ENCODE results near the gene USP37.
A peak's percentile ranks its signal among the peaks of the same experiment; 100 is the strongest.
"Not testable (repeated sequence)": the region's sequence is repeated elsewhere in the genome, so short reads cannot be mapped to it uniquely, and the experiment has no call there.

Gene USP37

DNA sequence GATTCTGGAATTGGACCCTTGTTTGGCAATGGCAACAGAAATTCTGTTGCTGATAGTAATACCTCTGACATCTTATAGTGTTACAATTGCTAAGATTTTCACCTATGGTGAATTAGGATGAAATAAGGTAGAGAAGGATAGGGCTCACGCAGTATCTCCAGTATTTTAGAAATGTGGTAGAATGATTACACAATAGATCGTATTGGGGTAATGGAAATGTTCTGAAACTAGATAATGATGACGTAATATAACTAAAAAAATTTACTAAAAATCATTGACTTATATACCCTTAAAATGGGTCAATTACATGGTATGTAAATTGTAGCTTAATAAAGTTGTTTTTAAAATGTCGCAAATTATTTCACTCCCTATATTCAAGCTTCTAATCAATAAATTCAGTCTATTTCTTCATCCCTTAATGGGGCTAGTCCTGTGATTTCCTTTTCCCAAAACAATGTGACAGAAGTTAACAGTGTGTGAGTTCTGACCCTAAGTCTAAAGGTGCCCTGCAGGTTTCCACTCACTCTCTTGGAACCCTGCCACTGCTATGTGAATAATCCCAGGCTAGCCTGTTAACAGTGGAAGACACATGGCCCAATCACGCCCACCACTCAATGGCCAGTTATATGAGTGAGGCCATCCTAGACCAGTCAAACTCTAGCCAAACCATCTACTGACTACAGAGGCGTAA lies 31.2 kb downstream of the USP37 start:
- ChIA-PET POLR2A (no interaction called here), CTCF (interaction anchor here (1.3 kb wide), 2 partner anchors 10 to 41 kb away, joined by 3 read pairs; no protein-coding TSS in a partner anchor)
- no peak for DNase-seq (ENCODE audit: extremely low spot score)
- TF ChIP-seq, protein P1, sequence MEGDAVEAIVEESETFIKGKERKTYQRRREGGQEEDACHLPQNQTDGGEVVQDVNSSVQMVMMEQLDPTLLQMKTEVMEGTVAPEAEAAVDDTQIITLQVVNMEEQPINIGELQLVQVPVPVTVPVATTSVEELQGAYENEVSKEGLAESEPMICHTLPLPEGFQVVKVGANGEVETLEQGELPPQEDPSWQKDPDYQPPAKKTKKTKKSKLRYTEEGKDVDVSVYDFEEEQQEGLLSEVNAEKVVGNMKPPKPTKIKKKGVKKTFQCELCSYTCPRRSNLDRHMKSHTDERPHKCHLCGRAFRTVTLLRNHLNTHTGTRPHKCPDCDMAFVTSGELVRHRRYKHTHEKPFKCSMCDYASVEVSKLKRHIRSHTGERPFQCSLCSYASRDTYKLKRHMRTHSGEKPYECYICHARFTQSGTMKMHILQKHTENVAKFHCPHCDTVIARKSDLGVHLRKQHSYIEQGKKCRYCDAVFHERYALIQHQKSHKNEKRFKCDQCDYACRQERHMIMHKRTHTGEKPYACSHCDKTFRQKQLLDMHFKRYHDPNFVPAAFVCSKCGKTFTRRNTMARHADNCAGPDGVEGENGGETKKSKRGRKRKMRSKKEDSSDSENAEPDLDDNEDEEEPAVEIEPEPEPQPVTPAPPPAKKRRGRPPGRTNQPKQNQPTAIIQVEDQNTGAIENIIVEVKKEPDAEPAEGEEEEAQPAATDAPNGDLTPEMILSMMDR (IDR thresholded peaks at IDR 0.05; ENCODE audit: control extremely low read depth, extremely low read depth, low read depth, missing control alignments) = no peak

DNA sequence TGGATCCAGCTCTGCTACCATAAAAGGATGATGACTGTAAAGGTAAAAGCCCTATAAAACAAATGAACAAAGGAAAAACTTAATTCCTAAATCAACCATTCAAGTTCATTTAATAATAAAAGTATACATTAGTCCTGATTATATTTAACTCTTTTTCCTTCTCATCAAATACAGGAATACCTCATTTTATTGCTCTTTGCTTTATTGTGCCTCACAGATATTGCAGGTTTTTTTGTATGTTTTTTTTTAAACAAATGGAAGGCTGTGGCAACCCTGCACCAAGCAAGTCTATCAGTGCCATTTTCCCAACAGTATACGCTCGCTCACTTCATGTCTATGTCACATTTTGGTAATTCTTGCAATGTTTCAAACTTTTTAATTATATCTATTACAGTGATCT lies 38.2 kb downstream of the USP37 start:
- TF ChIP-seq, protein P1 (IDR thresholded peaks at IDR 0.05; ENCODE audit: control extremely low read depth, extremely low read depth, low read depth, missing control alignments) = no peak
- no peak for DNase-seq (ENCODE audit: extremely low spot score)
- ChIA-PET POLR2A (no interaction called here), CTCF (interaction anchor here (1.2 kb wide), 1 partner anchor 22 kb away, joined by 4 read pairs; no protein-coding TSS in a partner anchor)

DNA sequence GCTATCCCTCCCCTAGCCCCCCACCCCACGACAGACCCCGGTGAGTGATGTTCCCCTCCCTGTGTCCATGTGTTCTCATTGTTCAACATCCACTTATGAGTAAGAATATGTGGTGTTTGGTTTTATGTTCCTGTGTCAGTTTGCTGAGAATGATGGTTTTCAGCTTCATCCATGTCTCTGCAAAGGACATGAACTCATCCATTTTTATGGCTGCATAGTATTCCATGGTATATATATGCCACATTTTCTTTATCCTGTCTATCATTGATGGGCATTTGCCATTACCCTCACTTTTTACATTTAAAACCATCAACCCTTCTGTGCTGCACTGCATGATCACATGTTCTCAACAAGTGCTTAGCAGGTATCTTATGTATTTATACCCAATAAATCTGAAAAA lies 39.7 kb downstream of the USP37 start:
- DNase-seq (ENCODE audit: extremely low spot score); POLR2A ChIA-PET: not testable (repeated sequence)
- CTCF ChIA-PET = interaction anchor here (0.9 to 1.9 kb wide), 3 partner anchors 12 to 23 kb away, joined by 3 to 8 read pairs (median 4); no protein-coding TSS in a partner anchor

DNA sequence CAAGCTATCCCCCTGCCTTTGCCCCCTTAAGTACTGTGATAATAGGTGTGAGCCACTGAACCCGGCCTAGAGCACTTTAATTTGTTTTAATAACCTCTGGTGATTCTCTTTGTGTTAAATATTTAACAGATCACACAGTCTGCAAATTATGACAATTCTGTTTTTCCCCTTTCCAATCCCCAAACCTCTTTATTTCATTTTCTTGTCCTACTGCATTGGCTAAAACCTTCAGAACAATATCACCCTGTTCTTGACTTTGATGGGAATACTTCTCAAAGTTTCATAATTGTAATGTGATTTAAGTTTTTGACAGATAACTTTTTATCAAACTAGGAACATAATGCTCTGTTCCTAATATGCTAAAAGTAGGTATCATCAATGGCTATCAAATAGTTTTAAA lies 44.5 kb downstream of the USP37 start:
- CTCF ChIA-PET = no interaction called here
- TF ChIP-seq, protein P1 (IDR thresholded peaks at IDR 0.05; ENCODE audit: control extremely low read depth, extremely low read depth, low read depth, missing control alignments) = no peak
- no peak for DNase-seq (ENCODE audit: extremely low spot score)
- POLR2A ChIA-PET = no interaction called here

DNA sequence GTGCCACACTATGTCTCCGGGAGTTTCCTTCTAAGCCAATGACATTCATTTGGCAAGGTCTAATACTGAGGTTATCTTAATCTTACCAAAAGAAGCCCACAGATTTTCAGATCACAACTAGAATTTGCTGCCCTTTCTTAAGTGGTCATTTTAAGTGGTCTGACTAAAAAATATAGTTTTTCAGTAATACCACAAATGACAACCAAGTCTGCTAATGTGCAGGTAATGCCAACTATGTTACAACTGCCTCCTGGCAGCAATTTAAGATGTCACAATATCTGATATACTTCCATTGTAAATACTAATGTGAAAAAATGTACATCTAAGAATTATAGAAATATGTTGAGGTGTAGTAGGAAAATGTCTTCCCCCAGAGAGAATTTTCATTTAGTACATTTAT lies 49.3 kb downstream of the USP37 start:
- ChIA-PET CTCF (no interaction called here), POLR2A (no interaction called here)
- no peak for DNase-seq (ENCODE audit: extremely low spot score)
- TF ChIP-seq, protein P1 (IDR thresholded peaks at IDR 0.05; ENCODE audit: control extremely low read depth, extremely low read depth, low read depth, missing control alignments) = no peak

DNA sequence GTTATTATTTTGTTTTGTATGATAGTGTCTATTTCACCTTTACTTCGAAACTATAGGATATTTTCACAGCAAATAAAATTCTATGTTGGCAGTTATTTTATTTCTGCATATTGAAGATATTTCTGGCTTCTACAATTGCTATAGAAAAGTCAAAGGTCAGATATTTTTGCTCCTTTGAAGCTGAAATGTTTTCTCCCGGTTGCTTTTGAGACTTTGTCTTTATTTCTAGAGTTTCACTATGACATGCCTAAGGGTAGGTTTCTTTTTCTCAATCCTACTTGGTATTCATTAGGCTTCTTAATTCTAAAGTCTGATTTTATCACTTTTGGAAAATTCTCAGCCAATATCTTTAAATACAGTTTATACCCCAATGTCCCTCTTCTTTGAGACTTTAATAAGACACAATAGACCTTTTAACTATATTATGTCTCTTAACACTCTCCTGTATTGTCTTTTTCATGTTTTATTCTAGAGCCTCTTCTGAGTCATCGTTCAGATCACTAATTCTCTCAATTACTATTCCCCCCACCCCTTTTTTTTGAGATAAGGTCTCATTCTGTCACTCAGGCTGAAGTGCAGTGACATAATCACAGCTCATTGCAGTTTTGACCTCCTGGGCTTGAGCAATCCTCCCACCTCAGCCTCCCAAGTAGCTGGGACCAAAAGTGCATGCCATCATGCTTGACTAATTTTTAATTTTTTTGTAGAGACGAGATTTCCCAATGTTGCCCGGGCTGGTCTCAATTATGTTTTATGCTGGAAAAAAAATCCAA lies 50.5 kb downstream of the USP37 start:
- TF ChIP-seq, protein P1 (IDR thresholded peaks at IDR 0.05; ENCODE audit: control extremely low read depth, extremely low read depth, low read depth, missing control alignments) = no peak
- ChIA-PET POLR2A (no interaction called here), CTCF (interaction anchor here (1.0 to 2.4 kb wide), 6 partner anchors 11 to 216 kb away, joined by 3 to 8 read pairs (median 3); no protein-coding TSS in a partner anchor)
- peak; percentile 46 for DNase-seq (ENCODE audit: extremely low spot score)

DNA sequence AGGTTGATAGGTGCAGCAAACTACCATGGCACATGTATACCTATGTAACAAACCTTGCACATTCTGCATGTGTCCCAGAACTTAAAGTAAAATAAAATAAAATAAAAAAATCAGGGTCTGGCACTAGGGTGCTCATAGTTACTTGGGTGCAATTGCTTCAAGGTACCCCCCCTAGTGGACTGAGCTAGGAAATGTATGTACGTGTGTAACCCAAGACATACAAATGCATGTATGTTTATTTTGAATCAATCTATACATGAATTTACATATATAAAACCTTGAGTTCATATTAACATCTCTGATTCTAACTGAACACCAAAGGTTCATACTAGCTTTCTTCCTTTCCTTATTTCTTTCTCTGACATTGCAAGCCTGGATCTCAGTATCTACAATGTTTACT lies 51.5 kb downstream of the USP37 start:
- CTCF ChIA-PET = interaction anchor here (1.0 to 2.4 kb wide), 8 partner anchors 9 to 215 kb away, joined by 3 to 8 read pairs (median 3); no protein-coding TSS in a partner anchor
- TF ChIP-seq, protein P1 (IDR thresholded peaks at IDR 0.05; ENCODE audit: control extremely low read depth, extremely low read depth, low read depth, missing control alignments) = no peak
- POLR2A ChIA-PET = no interaction called here
- DNase-seq (ENCODE audit: extremely low spot score) = no peak
